Smooth muscle cell (in vitro differentiated cells): ENCODE data around the gene RGS3. TPM values are rescaled to one million over a fixed set of nuclear protein-coding genes. Genes with fewer than 3 reads are reported as not detected.

Source experiments
- DNase-seq: peaks from one replicate; lab custom pipeline; 2025; ENCODE audit not compliant: unreplicated experiment; lab: John Stamatoyannopoulos, UW
- H2AFZ ChIP-seq: fragments of 200-600 bp; sonication (generic); 2 replicates; pipeline ENCODE4 v1.6.0; 2016; ENCODE audit warnings: antibody characterized with exemption, low read depth, mild to moderate bottlenecking
- H3F3A ChIP-seq: fragments of 200-600 bp; sonication (generic); 2 replicates; pipeline ENCODE4 v1.6.0; 2017; ENCODE audit warnings: antibody characterized with exemption, low read depth
- H3K27ac ChIP-seq: fragments of 200-600 bp; sonication (generic); 2 replicates; pipeline ENCODE4 v1.5.1; 2016; ENCODE audit warnings: low read depth, mild to moderate bottlenecking
- H3K27me3 ChIP-seq: fragments of 200-600 bp; sonication (generic); 2 replicates; pipeline ENCODE4 v1.6.1; 2016; ENCODE audit warnings: low read depth, mild to moderate bottlenecking
- H3K36me3 ChIP-seq: fragments of 200-600 bp; sonication (generic); 2 replicates; pipeline ENCODE4 v1.5.1; 2016; ENCODE audit warnings: low read depth
- H3K4me1 ChIP-seq: fragments of 200-600 bp; sonication (generic); 2 replicates; pipeline ENCODE4 v1.5.1; 2016; ENCODE audit warnings: low read depth
- H3K4me2 ChIP-seq: fragments of 200-600 bp; sonication (generic); 2 replicates; pipeline ENCODE4 v1.6.0; 2016; ENCODE audit warnings: mild to moderate bottlenecking
- H3K4me3 ChIP-seq: fragments of 200-600 bp; sonication (generic); 2 replicates; pipeline ENCODE4 v1.5.1; 2016; ENCODE audit warnings: mild to moderate bottlenecking
- H3K79me2 ChIP-seq: fragments of 200-600 bp; sonication (generic); 2 replicates; pipeline ENCODE4 v1.6.0; 2016; ENCODE audit warnings: low read depth, mild to moderate bottlenecking
- H3K9ac ChIP-seq: fragments of 200-600 bp; sonication (generic); 2 replicates; pipeline ENCODE4 v1.6.0; 2016; ENCODE audit warnings: low read depth
- H3K9me3 ChIP-seq: fragments of 200-600 bp; sonication (generic); replicated peaks from 2 replicates; pipeline ENCODE4 v1.5.1; 2016; ENCODE audit warnings: low read depth
- H4K20me1 ChIP-seq: fragments of 200-600 bp; sonication (generic); 2 replicates; pipeline ENCODE4 v1.6.0; 2016; ENCODE audit warnings: low read depth
- CTCF ChIP-seq: fragments of 200-600 bp; sonication (generic); IDR thresholded peaks from 2 replicates; pipeline ENCODE4 v1.5.1; 2017; ENCODE audit warnings: borderline replicate concordance, mild to moderate bottlenecking, antibody characterized with exemption; ENCODE audit not compliant: insufficient read depth, poor library complexity, severe bottlenecking
- WGBS: methylation state at CpG from one replicate; pipeline ENCODE4 v1.1.7; 2016; ENCODE audit warnings: low lambda C conversion rate; 5-methylcytosine and 5-hydroxymethylcytosine counted together
- polyA plus RNA-seq: library from polyadenylated mRNA; unstranded; fragments of >200 nt; fragmentation: Nextera tagmentation; extraction: Ambion mirVana; gene quantifications from 2 replicates; pipeline ENCODE4 v1.2.1, GENCODE V29; 2016
- total RNA-seq: library from RNA; depleted of rRNA; stranded (reverse); fragments of >200 nt; gene quantifications from 2 replicates; pipeline ENCODE4 v1.2.3, GENCODE V29; 2014

The RGS3 gene
- total and polyA plus RNA-seq, 2 experiments from 2014 or later: 43.8 to 108 TPM

GRCh38 chr9:113609562-113610318 lies 146.2 kb downstream of the RGS3 start:
- Histone ChIP-seq H3K9me3 (no peaks in the 10 kb centered on the region), H3K9ac (no peak overlapping the region), H3F3A (no peaks in the 10 kb centered on the region), H3K4me2 (no peak overlapping the region), H3K4me3 (no peak overlapping the region), H3K79me2 (no peaks in the 10 kb centered on the region), H3K27me3 (no peaks in the 10 kb centered on the region), H3K27ac (no peak overlapping the region), H3K36me3 (no peaks in the 10 kb centered on the region), H3K4me1 (peaks cover 11% of the 10 kb centered on the region), H4K20me1 (no peaks in the 10 kb centered on the region), H2AFZ (no peak overlapping the region)
- WGBS: 53% methylated on average over 21 of the region's 21 CpGs
- no peak for DNase-seq
- no peak for TF ChIP-seq CTCF

GRCh38 chr9:113611461-113612215 lies 148.1 kb downstream of the RGS3 start:
- H3K79me2 ChIP-seq: no peaks in the 10 kb centered on the region
- H2AFZ ChIP-seq: no peak overlapping the region
- H3K27me3 ChIP-seq: no peaks in the 10 kb centered on the region
- H3K9ac ChIP-seq: no peak overlapping the region
- H3K27ac ChIP-seq: no peak overlapping the region
- no peaks in the 10 kb centered on the region for H4K20me1 ChIP-seq
- peaks cover 11% of the 10 kb centered on the region for H3F3A ChIP-seq
- no peaks in the 10 kb centered on the region for H3K36me3 ChIP-seq
- H3K4me2 ChIP-seq: no peak overlapping the region
- no peak for TF ChIP-seq CTCF
- H3K4me3 ChIP-seq: no peak overlapping the region
- no peaks in the 10 kb centered on the region for H3K9me3 ChIP-seq
- peaks cover 11% of the 10 kb centered on the region for H3K4me1 ChIP-seq
- WGBS: 91% methylated on average over 6 of the region's 6 CpGs
- DNase-seq: no peak

- H3K4me2 ChIP-seq: no peak overlapping the region
- H3K27ac ChIP-seq: no peak overlapping the region
- no peak overlapping the region for H2AFZ ChIP-seq
- H3F3A ChIP-seq: peaks cover 13% of the 10 kb centered on the region
- H3K4me1 ChIP-seq: peaks cover 13% of the 10 kb centered on the region
- no peaks in the 10 kb centered on the region for H4K20me1 ChIP-seq
- H3K9ac ChIP-seq: no peak overlapping the region
- H3K27me3 ChIP-seq: no peaks in the 10 kb centered on the region
- H3K4me3 ChIP-seq: no peak overlapping the region
- 93% methylated on average over 11 of the region's 11 CpGs for WGBS
- no peaks in the 10 kb centered on the region for H3K79me2 ChIP-seq
- no peaks in the 10 kb centered on the region for H3K9me3 ChIP-seq
- H3K36me3 ChIP-seq: no peaks in the 10 kb centered on the region
- DNase-seq: no peak
- no peak for TF ChIP-seq CTCF
These were observed 148.8 kb downstream of the RGS3 start for GRCh38 chr9:113612216-113612747.
